Erythroblast (primary cell): ENCODE data around the gene DISP2.

Experiments
- GATA1 ChIP-seq: IDR thresholded peaks from 2 replicates; pipeline ENCODE4 v1.6.1; 2011; ENCODE audit warnings: low read depth, mild to moderate bottlenecking, control low read depth, low read length, moderate library complexity
- POLR2A ChIP-seq: IDR thresholded peaks from 2 replicates; pipeline ENCODE4 v1.6.1; 2011; ENCODE audit warnings: mild to moderate bottlenecking, low read length

DNA sequence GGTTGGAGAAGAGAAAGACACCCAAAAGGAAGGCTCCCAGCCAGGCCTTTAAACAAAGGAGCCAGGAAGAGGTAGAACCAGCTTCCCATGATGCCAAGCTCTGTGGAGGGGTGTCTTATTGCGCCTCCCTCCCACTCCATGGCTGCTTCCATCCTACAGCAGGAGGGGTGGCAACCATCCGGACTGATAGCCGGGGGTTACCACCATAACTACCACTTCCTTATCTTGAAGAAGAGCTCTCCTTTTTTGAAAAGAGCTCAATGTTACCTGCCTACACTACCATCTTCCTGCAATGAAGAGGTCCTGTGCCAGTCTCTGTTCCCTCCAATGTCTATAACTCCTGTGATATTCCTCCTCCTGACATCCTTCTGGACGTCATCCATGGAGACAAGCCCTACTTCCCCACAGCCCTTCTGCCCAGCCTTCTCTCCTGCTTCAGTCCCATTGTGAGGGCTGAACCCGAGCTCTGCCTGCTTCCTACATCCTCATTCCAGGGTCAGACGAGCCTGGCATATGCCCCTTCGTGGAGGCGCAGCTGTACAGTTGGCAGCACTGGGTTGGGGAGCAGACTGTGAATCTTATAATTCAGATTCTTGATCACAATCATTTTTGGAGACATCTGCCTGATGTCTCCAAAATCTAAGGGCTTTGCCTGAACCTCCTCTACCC is 25.8 kb upstream of the DISP2 start:
- TF ChIP-seq POLR2A (no peak), GATA1 (no peak)
